ENCODE results near the gene KRTCAP2. TPM values are rescaled to one million over a fixed set of nuclear protein-coding genes. Genes with fewer than 3 reads are reported as not detected.

Gene KRTCAP2
- total and polyA plus RNA-seq, 8 donors, result 91.8 to 238 (median 108) TPM

- Histone ChIP-seq H3K4me3 (no peak overlapping the region), H3K4me1 (peaks cover 28 to 34% (median 31%) of the 10 kb centered on the region in 3 donors), H3K27ac (peak overlapping the region; percentile 77 to 88 (median 84)), H3K27me3 (no peaks in the 10 kb centered on the region), H3K9me3 (no peaks in the 10 kb centered on the region), H3K36me3 (no peaks in the 10 kb centered on the region)
- ATAC-seq (peak; percentile 71 to 84 (median 78)), DNase-seq (peak; percentile 80 to 95 (median 88)), FAIRE-seq (no peak)
- intact Hi-C loops (cut with DNase I), result no loop called here
- TF ChIP-seq, protein P1, sequence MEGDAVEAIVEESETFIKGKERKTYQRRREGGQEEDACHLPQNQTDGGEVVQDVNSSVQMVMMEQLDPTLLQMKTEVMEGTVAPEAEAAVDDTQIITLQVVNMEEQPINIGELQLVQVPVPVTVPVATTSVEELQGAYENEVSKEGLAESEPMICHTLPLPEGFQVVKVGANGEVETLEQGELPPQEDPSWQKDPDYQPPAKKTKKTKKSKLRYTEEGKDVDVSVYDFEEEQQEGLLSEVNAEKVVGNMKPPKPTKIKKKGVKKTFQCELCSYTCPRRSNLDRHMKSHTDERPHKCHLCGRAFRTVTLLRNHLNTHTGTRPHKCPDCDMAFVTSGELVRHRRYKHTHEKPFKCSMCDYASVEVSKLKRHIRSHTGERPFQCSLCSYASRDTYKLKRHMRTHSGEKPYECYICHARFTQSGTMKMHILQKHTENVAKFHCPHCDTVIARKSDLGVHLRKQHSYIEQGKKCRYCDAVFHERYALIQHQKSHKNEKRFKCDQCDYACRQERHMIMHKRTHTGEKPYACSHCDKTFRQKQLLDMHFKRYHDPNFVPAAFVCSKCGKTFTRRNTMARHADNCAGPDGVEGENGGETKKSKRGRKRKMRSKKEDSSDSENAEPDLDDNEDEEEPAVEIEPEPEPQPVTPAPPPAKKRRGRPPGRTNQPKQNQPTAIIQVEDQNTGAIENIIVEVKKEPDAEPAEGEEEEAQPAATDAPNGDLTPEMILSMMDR (IDR thresholded peaks at IDR 0.05), result no peak
- 22 to 25% methylated on average over 21 of the region's 21 CpGs for WGBS, 2 donors
Measured at GRCh38 chr1:155184835-155185782, 12.0 kb upstream of the KRTCAP2 start.

- intact Hi-C loops (cut with DNase I), result no loop called here
- WGBS, 2 donors, result 65 to 71% methylated on average over 4 of the region's 4 CpGs
- Histone ChIP-seq H3K36me3 (no peaks in the 10 kb centered on the region), H3K9me3 (no peaks in the 10 kb centered on the region), H3K27me3 (no peaks in the 10 kb centered on the region), H3K4me3 (no peak overlapping the region), H3K4me1 (peaks cover 28 to 34% (median 31%) of the 10 kb centered on the region in 3 donors), H3K27ac (peak overlapping the region; percentile 77 to 88 (median 84))
- ATAC-seq (no peak), FAIRE-seq (no peak), DNase-seq (peak in 4 of 6 donors; percentile 28 to 72 (median 48))
- TF ChIP-seq, protein P1 (IDR thresholded peaks at IDR 0.05), result no peak
Measured at GRCh38 chr1:155184351-155184811, 11.3 kb upstream of the KRTCAP2 start.

DNA sequence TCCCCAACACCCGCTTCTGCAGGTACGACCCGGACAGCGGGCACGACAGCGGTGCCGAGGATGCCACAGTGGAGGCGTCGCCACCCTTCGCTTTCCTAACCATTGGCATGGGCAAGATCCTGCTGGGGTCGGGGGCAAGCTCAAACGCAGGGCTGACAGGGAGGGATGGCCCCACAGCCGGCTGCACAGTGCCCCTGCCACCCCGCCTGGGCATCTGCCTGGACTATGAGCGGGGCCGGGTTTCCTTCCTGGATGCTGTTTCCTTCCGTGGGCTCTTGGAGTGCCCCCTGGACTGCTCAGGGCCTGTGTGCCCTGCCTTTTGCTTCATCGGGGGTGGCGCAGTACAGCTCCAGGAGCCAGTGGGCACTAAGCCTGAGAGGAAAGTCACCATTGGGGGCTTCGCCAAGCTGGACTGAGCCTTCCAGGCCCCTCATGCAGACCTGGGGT lies 10.7 kb upstream of the KRTCAP2 start:
- Histone ChIP-seq H3K9me3 (no peaks in the 10 kb centered on the region), H3K36me3 (no peaks in the 10 kb centered on the region), H3K4me1 (peaks cover 28 to 34% (median 31%) of the 10 kb centered on the region in 3 donors), H3K27ac (no peak overlapping the region), H3K27me3 (no peaks in the 10 kb centered on the region), H3K4me3 (no peak overlapping the region)
- no peak for FAIRE-seq
- peak in 3 of 6 donors; percentile 32 to 77 (median 53) for DNase-seq
- TF ChIP-seq, protein P1 (IDR thresholded peaks at IDR 0.05), result no peak
- WGBS, 2 donors, result 92 to 93% methylated on average over 20 of the region's 20 CpGs
- no peak for ATAC-seq
- intact Hi-C loops (cut with DNase I), result no loop called here

GRCh38 chr1:155182052-155182550 lies 9.0 kb upstream of the KRTCAP2 start:
- no peak overlapping the region for H3K4me3 ChIP-seq
- ATAC-seq (no peak), FAIRE-seq (no peak), DNase-seq (peak in 4 of 6 donors; percentile 12 to 55 (median 28))
- intact Hi-C loops (cut with DNase I), result no loop called here
- WGBS, 2 donors, result 89 to 94% methylated on average over 7 of the region's 7 CpGs
- no peaks in the 10 kb centered on the region for H3K27me3 ChIP-seq
- TF ChIP-seq, protein P1 (IDR thresholded peaks at IDR 0.05), result no peak
- H3K36me3 ChIP-seq, result no peaks in the 10 kb centered on the region
- H3K27ac ChIP-seq, result no peak overlapping the region
- H3K9me3 ChIP-seq, result no peaks in the 10 kb centered on the region
- peaks cover 29 to 31% (median 30%) of the 10 kb centered on the region in 3 donors for H3K4me1 ChIP-seq
